Progenitor cell of endocrine pancreas (in vitro differentiated cells): ENCODE data around the gene CD300LB. TPM values are rescaled to one million over a fixed set of nuclear protein-coding genes. Genes with fewer than 3 reads are reported as not detected.

Experiments used
- DNase-seq: peaks from one replicate; pipeline ENCODE4 v3.0.0; 2021; ENCODE audit warnings: low spot score; ENCODE audit not compliant: unreplicated experiment
- H3K27ac Mint-ChIP-seq: 2 replicates; pipeline ENCODE4 v1.8.0; 2021; ENCODE audit warnings: mild to moderate bottlenecking, moderate library complexity, mixed read lengths
- H3K27me3 Mint-ChIP-seq: 2 replicates; pipeline ENCODE4 v1.8.0; 2021; ENCODE audit warnings: mixed read lengths
- H3K36me3 Mint-ChIP-seq: 2 replicates; pipeline ENCODE4 v1.8.0; 2022; ENCODE audit warnings: mixed read lengths; ENCODE audit not compliant: insufficient read depth
- H3K4me1 Mint-ChIP-seq: 2 replicates; pipeline ENCODE4 v1.8.0; 2021; ENCODE audit warnings: low read depth, mixed read lengths
- H3K4me3 Mint-ChIP-seq: 2 replicates; pipeline ENCODE4 v1.8.0; 2021; ENCODE audit warnings: low read depth, mild to moderate bottlenecking, moderate library complexity, mixed read lengths
- H3K9me3 Mint-ChIP-seq: 2 replicates; pipeline ENCODE4 v1.8.0; 2021; ENCODE audit warnings: low read depth, mixed read lengths
- total RNA-seq: library from RNA; stranded (reverse); gene quantifications from 2 replicates; pipeline ENCODE4 v1.2.1, GENCODE V29; 2021
- TF ChIP-seq, protein P1 (sequence below): fragments of 200-600 bp; sonication (generic); IDR thresholded peaks from one replicate; pipeline ENCODE4 v1.5.0; 2021; ENCODE audit warnings: antibody characterized with exemption, mild to moderate bottlenecking; ENCODE audit not compliant: unreplicated experiment

CD300LB gene
- total RNA-seq, 1 donor from 2014 or later = not detected

DNA sequence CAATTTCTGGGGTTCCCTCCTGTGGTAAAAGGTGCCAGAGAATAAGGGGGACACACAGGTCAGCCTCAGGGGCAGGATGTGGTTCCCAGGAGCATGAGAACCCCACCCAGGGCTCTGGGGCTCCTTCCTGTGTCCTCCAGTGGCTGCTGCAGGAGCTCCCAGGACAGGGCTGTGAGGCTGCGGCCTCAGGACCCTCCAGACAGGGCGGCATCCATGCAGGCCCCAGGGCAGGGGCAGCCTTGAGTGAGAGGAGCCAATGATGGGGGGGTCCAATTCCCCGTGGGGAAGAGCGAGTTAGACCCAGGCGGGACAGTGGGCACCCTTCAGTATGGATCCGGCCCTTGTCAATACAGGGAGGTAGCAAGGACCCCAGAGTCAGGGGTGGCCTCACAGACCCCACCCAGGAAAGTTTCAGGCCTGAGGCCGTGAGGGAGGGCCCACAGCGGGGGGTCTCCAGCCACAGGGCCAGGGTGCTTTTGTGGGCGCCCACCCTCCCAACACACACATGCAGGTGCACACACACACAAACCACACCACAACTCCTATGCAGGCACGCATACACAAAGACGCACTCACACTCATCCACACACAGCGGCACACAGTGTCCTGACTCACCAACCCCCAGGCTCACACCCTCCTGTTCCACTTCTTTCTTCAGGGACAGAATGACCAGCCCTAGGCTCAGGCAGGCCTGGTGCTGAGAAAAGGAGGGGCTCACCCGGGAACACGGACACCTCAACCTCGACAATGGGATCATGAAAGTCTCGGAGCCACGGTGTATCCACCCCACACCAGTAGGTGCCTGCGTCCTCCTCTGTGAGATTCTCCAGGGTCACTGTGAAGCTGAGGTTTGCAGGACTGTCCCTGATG is 12.9 kb upstream of the CD300LB start:
- no peak for DNase-seq
- Mint-ChIP-seq H3K27me3 (peaks cover 35% of the 10 kb centered on the region), H3K36me3 (no peaks in the 10 kb centered on the region), H3K4me3 (no peak overlapping the region), H3K9me3 (no peaks in the 10 kb centered on the region), H3K4me1 (peaks cover 2% of the 10 kb centered on the region), H3K27ac (no peak overlapping the region)
- TF ChIP-seq, protein P1, sequence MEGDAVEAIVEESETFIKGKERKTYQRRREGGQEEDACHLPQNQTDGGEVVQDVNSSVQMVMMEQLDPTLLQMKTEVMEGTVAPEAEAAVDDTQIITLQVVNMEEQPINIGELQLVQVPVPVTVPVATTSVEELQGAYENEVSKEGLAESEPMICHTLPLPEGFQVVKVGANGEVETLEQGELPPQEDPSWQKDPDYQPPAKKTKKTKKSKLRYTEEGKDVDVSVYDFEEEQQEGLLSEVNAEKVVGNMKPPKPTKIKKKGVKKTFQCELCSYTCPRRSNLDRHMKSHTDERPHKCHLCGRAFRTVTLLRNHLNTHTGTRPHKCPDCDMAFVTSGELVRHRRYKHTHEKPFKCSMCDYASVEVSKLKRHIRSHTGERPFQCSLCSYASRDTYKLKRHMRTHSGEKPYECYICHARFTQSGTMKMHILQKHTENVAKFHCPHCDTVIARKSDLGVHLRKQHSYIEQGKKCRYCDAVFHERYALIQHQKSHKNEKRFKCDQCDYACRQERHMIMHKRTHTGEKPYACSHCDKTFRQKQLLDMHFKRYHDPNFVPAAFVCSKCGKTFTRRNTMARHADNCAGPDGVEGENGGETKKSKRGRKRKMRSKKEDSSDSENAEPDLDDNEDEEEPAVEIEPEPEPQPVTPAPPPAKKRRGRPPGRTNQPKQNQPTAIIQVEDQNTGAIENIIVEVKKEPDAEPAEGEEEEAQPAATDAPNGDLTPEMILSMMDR = no peak

DNA sequence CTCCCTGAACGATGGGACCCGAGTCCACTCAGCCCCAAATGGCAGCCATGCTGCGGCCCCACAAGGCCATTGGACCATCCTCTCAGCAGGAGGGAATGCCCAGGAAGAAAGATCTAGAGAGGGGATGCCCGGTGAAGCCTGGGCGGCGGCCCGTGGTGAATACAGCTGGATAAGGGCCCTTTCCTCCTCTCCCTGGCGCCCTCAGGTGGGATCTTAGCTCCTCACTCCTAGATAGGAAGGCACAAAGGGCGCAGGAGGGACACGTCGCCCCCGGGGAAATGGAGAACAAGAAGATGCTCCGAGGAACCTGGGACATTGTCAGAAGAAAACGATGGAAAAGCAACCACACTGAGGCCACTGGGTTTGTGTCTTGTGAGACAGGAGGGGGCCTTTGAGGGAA is 12.1 kb upstream of the CD300LB start:
- H3K27me3 Mint-ChIP-seq = peaks cover 33% of the 10 kb centered on the region
- no peak overlapping the region for H3K27ac Mint-ChIP-seq
- DNase-seq = no peak
- H3K36me3 Mint-ChIP-seq = no peaks in the 10 kb centered on the region
- no peak overlapping the region for H3K4me3 Mint-ChIP-seq
- TF ChIP-seq, protein P1 = no peak
- H3K9me3 Mint-ChIP-seq = no peaks in the 10 kb centered on the region
- peaks cover 2% of the 10 kb centered on the region for H3K4me1 Mint-ChIP-seq

DNA sequence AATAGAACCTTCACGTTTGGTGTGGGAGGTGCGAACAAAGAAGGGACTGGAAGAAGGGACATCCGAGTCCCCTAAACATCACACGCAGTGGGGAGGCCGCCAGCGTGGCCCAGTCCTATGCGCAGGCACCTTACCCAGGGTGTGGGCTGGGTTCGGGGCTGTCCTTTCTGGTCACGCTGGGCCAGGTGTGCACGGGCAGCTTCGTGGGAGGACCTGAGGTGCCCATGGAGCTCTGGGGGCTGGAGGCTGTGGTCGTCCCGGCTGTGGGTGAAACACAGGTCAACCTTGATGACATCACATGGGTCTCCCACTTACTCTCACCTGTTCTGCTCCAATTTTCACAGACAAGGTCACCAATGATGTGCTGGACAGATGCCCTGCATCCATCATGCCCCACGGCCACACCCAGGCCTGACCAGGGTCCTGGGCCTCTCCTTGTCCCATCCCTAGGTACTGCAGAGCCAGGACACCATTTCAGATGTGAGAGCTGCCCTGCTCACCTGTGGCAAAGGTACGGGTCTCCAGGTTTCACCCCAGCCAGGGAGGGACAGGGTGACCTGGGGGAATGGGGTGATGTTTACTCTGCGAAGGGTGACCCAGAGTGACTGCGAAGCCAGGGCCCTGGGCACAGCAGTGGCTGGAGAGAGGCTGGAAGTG is 11.6 kb upstream of the CD300LB start:
- no peak overlapping the region for H3K4me3 Mint-ChIP-seq
- H3K27me3 Mint-ChIP-seq = peaks cover 33% of the 10 kb centered on the region
- no peaks in the 10 kb centered on the region for H3K36me3 Mint-ChIP-seq
- no peaks in the 10 kb centered on the region for H3K9me3 Mint-ChIP-seq
- no peak for DNase-seq
- no peak overlapping the region for H3K27ac Mint-ChIP-seq
- TF ChIP-seq, protein P1 = no peak
- peaks cover 2% of the 10 kb centered on the region for H3K4me1 Mint-ChIP-seq

DNA sequence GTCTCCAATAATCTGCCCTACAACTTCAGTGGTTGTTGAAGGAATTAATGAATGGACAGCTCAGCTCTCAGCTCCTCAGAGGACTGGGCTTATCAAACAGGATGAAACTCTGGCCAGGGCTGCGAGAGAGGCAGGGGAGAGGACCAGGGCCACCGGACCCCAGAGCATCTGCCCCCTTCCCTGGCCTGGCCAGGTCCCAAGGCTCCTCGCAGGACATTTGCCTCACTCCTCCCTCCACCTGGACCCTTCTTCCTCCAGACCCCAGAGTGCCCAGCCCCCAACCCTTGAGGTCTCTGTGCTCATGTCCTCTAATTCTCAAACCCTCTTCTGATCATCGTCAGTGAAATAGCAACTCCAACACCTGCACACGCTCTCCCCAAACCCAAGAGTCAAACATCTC is 10.9 kb upstream of the CD300LB start:
- H3K4me3 Mint-ChIP-seq = no peak overlapping the region
- no peak for DNase-seq
- no peaks in the 10 kb centered on the region for H3K36me3 Mint-ChIP-seq
- H3K9me3 Mint-ChIP-seq = no peaks in the 10 kb centered on the region
- H3K27ac Mint-ChIP-seq = no peak overlapping the region
- TF ChIP-seq, protein P1 = no peak
- peaks cover 32% of the 10 kb centered on the region for H3K27me3 Mint-ChIP-seq
- peaks cover 2% of the 10 kb centered on the region for H3K4me1 Mint-ChIP-seq

DNA sequence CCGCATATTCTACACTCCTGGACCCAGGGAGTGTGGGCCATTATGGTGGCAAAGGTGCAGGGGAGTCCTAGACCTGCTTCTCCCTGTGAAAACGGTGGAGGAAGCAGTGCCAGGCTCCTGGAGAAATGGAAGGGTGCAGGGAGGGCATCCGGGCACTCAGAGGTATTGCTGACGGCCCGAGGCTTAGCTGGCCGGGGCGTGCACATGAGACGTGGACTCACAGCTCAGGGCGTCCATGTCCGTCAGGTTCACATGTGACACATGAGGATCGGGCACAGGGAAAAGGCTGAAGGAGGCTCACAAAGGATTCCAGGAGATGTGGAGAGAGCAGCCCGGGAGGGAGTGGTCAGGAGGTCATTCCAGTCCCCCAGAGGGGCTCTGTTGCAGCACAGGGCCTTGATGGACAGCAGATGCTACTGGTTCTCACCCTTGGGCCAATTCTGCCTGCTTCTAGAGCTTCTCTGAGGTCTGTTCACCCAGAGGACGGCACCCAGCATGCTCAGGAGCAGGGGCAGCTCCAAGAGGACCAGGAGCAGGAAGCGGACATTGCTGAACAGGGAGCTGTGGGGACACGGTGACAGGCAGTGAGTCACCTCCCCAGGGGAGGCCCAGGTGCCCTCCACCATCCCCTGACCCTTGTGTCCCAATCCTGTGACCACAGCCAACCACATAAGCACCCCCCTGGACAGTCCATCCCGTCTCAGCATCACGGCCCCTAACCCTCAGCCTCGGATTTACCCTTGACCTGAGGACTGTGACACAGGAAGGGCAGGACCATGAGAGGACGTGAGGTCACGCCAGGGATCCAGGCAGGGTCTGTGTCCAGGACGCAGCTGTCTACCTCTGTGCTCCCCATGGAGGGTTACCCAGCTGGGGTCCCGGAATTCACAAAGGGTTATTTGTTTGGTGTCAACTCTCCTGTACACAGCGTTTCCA is 10.2 kb upstream of the CD300LB start:
- Mint-ChIP-seq H3K9me3 (no peaks in the 10 kb centered on the region), H3K4me3 (no peak overlapping the region), H3K27ac (no peak overlapping the region), H3K27me3 (peaks cover 38% of the 10 kb centered on the region), H3K4me1 (peaks cover 2% of the 10 kb centered on the region), H3K36me3 (no peaks in the 10 kb centered on the region)
- TF ChIP-seq, protein P1 = no peak
- DNase-seq = no peak
